ENCODE data around the gene RASA4B. TPM values are rescaled to one million over a fixed set of nuclear protein-coding genes. Genes with fewer than 3 reads are reported as not detected.
"Not testable (repeated sequence)": the region's sequence is repeated elsewhere in the genome, so short reads cannot be mapped to it uniquely, and the experiment has no call there.

RASA4B gene
- total RNA-seq, 2 donors from 2014 or later = 13.2 to 30.0 TPM

DNA sequence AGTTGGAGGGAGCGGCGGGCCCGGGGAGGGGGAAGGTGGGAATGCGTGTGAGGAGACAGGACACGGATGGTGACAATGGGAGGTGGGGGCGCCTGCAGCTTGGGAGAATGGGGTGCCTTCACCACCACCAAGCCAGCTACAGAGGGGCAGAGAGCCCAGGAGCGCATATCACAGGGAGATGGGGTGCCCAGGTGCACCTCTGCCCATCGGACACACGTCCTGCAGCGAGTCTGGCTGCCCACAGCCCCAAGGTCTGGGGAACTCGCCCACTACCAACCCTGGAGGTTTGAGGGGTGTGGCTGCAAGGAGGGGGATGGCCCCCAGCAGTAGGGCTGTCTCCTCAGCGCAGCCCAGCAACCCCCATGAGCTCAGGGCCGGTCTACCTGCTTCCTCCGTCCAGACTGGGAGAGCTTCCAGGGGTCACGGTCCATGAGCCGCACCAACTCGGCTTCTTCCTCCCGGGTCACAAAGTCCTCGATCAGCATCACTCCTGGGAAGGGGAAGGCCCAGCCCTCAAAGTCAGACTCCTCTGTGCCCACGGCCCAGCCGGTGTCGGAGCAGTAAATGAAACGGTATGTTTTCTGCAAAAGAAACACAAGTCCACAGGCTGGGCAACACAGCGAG is 58.2 kb downstream of the RASA4B start:
- H3K27ac ChIP-seq = no peak overlapping the region
- no peak for TF ChIP-seq CTCF (IDR thresholded peaks at IDR 0.05)
- no peaks in the 10 kb centered on the region for H3K9me3 ChIP-seq
- intact Hi-C loops (cut with DNase I) = no loop called here
- H3K27me3 ChIP-seq = no peaks in the 10 kb centered on the region
- H3K9ac ChIP-seq (ENCODE audit: low read depth in 2 of 2, low read length in 2 of 2) = no peak overlapping the region
- no peak for DNase-seq
- no peak overlapping the region for H3K4me3 ChIP-seq
- peaks cover 6% of the 10 kb centered on the region for H3K4me1 ChIP-seq
- no peaks in the 10 kb centered on the region for H3K36me3 ChIP-seq

GRCh38 chr7:102457352-102457924 is 60.1 kb downstream of the RASA4B start:
- Histone ChIP-seq H3K9ac (ENCODE audit: low read depth in 2 of 2, low read length in 2 of 2) (no peak overlapping the region), H3K36me3 (no peaks in the 10 kb centered on the region), H3K9me3 (no peaks in the 10 kb centered on the region), H3K27ac (no peak overlapping the region), H3K27me3 (no peaks in the 10 kb centered on the region), H3K4me1 (no peaks in the 10 kb centered on the region), H3K4me3 (no peak overlapping the region)
- no peak for TF ChIP-seq CTCF (IDR thresholded peaks at IDR 0.05)
- no peak for DNase-seq
- intact Hi-C loops (cut with DNase I) = no loop called here

- Histone ChIP-seq H3K36me3 (no peaks in the 10 kb centered on the region), H3K9ac (ENCODE audit: low read depth in 2 of 2, low read length in 2 of 2) (no peak overlapping the region), H3K27me3 (no peaks in the 10 kb centered on the region), H3K4me3 (no peak overlapping the region), H3K4me1 (no peaks in the 10 kb centered on the region), H3K9me3 (no peaks in the 10 kb centered on the region), H3K27ac (no peak overlapping the region)
- no peak for DNase-seq
- intact Hi-C loops (cut with DNase I) = no loop called here
- no peak for TF ChIP-seq CTCF (IDR thresholded peaks at IDR 0.05)
Measured at GRCh38 chr7:102456327-102456726, 61.2 kb downstream of the RASA4B start.

GRCh38 chr7:102455596-102455995 is 62.0 kb downstream of the RASA4B start:
- no peaks in the 10 kb centered on the region for H3K9me3 ChIP-seq
- H3K4me1 ChIP-seq = no peaks in the 10 kb centered on the region
- H3K27me3 ChIP-seq = no peaks in the 10 kb centered on the region
- H3K36me3 ChIP-seq = no peaks in the 10 kb centered on the region
- no peak for TF ChIP-seq CTCF (IDR thresholded peaks at IDR 0.05)
- no peak for DNase-seq
- H3K4me3 ChIP-seq = no peak overlapping the region
- no peak overlapping the region for H3K27ac ChIP-seq
- intact Hi-C loops (cut with DNase I) = no loop called here
- H3K9ac ChIP-seq (ENCODE audit: low read depth in 2 of 2, low read length in 2 of 2) = no peak overlapping the region

DNA sequence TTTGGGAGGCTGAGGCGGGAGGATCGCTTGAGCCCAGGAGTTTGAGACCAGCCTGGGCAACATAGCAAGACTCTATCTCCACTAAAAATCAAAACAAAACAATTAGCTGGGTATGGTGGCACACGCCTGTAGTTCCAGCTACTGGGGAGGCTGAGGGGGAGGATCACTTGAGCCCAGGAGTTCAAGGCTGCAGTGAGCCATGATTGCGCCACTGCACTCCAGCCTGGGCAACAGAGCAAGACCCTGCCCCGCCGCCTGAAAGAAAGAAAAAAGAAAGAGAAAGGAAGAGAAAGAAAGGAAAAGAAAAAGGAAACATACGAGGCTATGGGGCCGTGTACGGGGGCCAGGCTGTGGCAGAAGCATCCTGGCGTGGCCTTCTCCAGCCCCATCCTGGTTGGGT is 62.6 kb downstream of the RASA4B start:
- H3K27me3 ChIP-seq; intact Hi-C loops (cut with DNase I); H3K27ac ChIP-seq; H3K9ac ChIP-seq (ENCODE audit: low read depth in 2 of 2, low read length in 2 of 2); H3K4me1 ChIP-seq; H3K36me3 ChIP-seq; H3K9me3 ChIP-seq; H3K4me3 ChIP-seq; DNase-seq: not testable (repeated sequence)

GRCh38 chr7:102454468-102454867 is 63.1 kb downstream of the RASA4B start:
- Histone ChIP-seq H3K4me1 (no peaks in the 10 kb centered on the region), H3K27ac (no peak overlapping the region), H3K9me3 (no peaks in the 10 kb centered on the region), H3K4me3 (no peak overlapping the region), H3K27me3 (no peaks in the 10 kb centered on the region), H3K36me3 (no peaks in the 10 kb centered on the region), H3K9ac (ENCODE audit: low read depth in 2 of 2, low read length in 2 of 2) (no peak overlapping the region)
- intact Hi-C loops (cut with DNase I) = no loop called here
- DNase-seq = no peak
- no peak for TF ChIP-seq CTCF (IDR thresholded peaks at IDR 0.05)
